Daoy (cell line): ENCODE measurements around the gene GPR62. TPM values are rescaled to one million over a fixed set of nuclear protein-coding genes. Genes with fewer than 3 reads are reported as not detected.

Experiments used
- DNase-seq: peaks from one replicate; pipeline ENCODE4 v3.0.0-alpha.2; 2015; ENCODE audit warnings: low read depth
- total RNA-seq: library from RNA; depleted of rRNA; stranded (reverse); fragments of >200 nt; shearing (Covaris generic); gene quantifications from 2 replicates; pipeline ENCODE4 v1.2.3, GENCODE V29; 2014

The GPR62 gene
- total RNA-seq, 1 experiment from 2014 or later = not detected

GRCh38 chr3:51955893-51956770, 951 bp downstream of the GPR62 start:
- peak; percentile 36 for DNase-seq

- no peak for DNase-seq
Measured at GRCh38 chr3:51957520-51958205, 2.5 kb downstream of the GPR62 start.

GRCh38 chr3:51958603-51959521, 3.7 kb downstream of the GPR62 start:
- DNase-seq = no peak

DNA sequence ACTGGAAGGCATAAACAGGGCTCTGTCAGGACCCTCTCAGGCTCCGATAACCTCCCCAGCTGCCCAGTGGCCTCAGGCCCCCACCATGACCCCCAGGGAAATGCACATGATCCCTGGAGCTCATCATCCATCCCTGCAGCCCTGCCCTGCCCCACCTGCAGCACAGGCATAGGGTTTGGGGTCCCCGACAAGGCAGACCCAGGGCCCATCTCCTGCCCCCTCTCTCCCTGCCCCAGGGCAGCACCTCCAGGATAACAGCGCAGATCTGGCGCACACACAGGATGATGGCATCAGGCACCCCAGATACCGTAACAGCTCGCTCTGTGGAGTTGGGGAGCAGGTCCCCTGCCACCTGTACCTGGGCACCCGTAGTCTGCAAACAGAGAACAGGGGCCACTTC, 4.5 kb downstream of the GPR62 start:
- DNase-seq = no peak

GRCh38 chr3:51960386-51960785, 5.2 kb downstream of the GPR62 start:
- DNase-seq = no peak

DNA sequence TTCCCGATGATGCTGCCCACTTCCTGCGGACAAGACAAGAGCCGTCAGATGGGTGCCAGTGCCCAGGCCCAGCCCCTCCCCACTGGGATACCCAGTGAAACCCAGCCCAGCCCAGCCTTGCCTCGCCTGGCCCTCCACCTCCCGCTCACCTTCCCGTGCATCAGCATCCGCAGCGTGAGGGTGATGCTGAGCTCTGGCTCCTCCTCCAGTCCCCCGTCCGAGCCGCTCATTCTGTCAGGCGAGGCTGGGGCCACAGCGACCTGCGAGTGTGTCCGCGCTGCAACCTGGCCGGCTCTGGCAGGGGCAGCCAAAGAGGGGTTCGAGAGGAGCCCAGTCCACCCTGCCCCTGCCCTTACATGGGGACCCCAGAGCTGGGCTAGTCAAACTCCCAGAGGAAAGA, 5.8 kb downstream of the GPR62 start:
- DNase-seq = no peak

DNA sequence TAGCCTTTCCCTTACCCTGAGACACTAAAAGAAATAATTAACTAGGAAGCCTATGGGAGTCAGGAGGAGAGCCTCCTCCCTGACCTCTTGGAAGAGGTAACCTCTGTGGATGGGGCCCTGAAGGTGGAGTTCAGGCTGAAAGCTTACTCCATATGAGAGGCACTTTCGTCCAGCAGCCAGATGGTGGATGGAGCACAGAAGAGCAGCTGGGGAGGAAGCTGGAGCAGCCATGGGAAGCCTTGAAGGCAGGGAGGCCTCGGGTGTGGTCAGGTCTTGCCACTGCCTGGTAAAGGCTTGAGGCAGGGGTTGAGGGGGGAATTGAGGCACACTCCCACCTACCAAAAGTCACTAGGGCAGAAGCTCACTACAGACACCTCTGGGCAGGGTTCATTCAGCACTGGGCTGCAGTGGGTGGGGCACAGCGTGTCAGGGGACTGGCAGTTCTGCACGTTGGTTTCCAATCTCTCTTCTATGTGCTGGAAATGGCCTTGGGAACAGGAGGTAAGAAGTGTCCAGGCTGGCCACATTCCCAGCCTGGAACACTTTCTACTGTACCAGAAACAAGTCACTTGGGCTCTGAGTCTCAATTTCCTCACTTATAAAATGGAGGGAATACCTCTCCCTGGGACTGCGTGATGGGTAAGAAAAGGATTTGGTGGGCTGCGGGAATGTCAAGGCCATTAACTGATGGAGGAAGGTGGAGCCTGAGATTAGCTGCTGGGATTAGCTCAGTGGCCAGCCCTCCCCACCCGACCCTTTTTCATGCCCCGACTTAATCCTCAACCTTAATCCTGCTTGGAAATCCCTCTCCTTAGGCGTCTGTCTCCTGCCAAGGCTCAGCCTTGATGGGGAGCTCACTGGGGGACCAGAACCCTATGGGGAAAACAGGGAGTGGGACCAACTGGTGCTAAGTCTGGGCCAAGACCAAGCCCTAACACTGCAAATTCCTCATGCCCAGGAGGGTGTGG, 6.7 kb downstream of the GPR62 start:
- DNase-seq = no peak

DNA sequence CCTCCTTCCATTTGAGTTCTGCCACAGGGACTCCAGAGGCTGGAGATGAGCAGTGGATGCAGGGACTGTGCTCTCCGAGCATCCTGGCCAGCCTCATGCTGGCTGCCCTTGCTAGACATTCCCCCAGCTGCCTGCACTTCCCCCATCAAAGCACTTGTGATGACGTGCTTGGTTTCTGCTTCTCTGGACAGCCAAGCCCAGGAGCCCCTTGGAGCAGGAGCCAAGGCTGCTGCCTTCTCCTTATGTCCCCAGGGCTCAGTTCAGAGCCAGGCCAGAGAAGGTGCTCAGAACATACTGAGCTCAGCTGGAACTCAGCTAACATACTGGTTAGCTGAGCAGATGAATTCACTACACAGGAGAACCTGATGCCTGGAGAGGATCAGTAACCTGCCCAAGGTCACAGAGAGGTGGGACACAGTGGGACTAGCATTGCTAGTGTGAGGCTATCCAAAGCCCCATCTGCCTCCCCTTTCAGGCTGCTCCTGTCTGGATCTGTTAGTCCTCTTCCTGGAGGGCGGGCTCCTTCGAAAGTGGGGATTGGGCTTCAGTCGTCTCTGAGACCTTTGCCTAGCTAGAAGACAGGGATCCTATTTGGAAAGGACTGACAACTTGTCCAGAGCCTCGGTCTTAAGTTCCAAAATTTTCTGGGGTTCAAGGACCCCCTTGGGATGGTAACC, 7.8 kb downstream of the GPR62 start:
- no peak for DNase-seq

DNA sequence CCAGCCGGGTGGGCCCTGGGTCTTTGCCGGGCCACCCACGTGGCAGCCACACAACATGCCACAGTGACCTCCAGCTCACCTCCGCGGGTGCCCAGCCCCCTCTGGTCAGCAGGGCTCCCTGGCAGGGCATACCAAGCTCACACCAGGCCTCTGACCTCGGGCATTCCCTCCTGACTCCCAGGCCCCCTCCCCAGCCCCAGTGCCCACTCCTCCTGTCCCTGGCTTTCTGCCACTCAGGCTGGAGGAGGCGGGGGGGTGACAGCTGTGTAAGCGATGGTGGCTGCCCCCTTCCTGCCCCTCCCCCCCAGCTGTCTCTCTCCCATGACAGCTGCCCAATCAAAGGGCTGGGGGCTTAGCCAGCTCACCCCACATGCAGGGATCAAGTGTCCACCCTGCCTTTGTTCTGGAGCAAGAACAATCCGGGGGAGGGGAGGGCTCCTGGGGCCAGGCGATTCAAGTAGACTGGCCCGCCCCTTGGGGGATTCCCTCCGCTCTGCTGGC, 8.8 kb downstream of the GPR62 start:
- no peak for DNase-seq

- DNase-seq = no peak
Measured at GRCh38 chr3:51964521-51964920, 9.3 kb downstream of the GPR62 start.

DNA sequence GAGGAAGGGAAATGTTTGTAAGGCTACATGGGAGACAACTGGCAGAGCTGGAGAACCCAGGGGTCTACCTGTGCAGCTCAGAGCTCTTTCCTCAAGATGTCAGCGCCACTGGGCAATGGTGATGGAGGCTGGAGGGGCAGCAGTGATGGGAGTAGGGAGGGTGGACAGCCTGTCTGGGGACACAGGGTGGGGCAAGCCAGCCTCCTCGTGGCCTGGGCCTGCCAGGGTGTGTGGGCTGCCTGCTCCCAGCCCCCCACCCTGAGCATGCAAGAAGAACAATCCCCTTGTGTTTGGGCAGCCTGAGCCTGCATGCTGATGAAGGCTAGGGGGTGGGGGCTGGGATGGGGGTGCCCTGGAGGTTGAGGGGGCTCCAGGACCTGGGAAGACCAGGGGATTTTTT, 10.8 kb downstream of the GPR62 start:
- no peak for DNase-seq

- DNase-seq = no peak
Measured at GRCh38 chr3:51966486-51966885, 11.3 kb downstream of the GPR62 start.

DNA sequence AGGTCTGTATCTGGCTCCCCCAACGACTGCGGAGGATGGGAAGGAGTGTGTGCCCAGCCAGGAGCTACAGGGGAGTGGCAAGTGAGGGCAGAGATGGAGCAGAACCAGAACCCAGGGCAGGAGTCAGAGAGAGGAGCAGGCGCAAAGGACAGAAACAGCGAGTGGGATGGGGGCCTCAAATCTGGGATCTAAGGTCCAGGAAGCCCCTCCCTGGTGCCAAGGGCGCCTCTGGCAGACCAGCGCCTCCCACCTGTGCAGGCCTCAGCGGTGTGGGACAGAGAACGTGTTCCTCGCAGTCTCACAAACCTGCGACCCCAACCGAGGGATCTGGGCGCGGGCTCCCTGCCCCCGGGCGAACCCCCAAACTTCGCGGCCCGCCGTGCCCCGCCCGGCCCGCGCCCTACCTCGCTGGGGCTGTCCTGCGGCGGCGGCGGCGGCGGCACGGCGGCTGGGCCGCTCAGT, 11.8 kb downstream of the GPR62 start:
- no peak for DNase-seq

DNA sequence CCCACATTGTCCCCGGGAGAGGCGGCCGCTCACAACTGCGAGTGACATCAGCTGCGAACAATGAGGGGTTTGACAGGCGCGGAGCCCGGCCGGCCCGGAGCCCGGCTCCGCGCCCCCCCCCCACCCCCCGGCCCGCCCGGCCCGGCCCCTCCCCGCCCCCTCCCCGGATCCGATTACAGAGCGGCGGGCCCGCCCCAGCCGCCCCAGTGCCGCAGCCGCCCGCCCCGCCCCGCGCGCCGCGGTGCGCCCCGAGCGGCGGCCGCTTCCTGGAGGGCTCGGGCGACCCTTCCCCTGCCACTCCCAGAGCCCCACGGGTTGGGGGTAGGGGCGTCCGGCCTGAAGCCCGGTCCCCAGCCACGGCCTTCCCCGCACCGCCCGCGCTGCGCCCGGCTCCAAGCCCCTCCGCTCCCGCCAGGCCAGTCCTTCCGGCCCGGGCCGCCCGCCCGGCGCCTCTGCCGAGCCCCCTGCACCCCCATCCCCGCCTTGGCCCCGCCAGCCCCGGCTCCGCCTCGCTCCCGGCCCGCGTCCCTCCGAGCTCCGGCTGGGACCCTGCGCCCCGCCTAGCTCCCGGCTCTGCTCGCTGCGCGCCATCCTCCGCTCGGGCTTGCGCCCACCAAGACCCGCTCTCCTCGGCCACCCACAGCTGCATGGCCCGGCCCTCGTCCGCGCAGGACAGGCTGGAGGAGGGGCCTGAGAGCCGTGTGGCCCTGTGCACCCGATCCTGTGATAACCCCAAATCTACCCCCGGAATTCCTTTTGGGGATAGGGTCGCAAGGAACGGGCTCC, 12.4 kb downstream of the GPR62 start, which contains the start of gene PCBP4:
Gene PCBP4, minus strand, starts transcription at position 71 of the 786 bp plus-strand sequence. CDS start 6,214 bp downstream, outside the sequence.
- DNase-seq = peak; percentile 39

DNA sequence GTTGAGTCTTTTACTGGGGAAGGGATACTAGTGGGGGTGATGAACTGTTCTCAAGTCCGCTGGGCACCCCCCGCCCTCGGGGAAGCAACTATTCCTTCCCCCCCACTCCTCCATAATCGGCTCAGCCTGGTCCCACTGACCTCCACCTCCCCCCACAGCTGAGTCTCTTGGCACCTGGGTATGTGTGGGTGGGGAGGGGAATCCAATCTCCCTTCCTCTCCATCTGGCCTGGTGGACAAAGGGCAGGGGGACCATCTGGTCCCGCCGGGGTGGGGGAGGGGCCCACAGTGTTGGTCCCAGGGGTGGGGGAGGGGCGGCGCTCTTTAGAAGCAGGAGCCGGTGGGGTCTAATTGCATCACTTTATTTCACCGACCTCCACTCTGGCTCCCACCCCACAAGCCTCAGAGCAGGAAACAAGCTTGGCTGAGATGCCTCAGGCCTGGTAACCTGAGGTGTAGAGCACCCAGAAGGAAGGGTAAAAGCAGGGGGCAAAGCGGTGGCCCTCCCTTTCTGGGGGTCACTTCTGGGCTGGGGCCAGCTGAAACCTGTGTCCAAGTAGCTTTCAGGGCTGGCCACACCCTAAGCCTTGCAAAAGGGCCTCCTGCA, 13.1 kb downstream of the GPR62 start:
- DNase-seq = no peak

DNA sequence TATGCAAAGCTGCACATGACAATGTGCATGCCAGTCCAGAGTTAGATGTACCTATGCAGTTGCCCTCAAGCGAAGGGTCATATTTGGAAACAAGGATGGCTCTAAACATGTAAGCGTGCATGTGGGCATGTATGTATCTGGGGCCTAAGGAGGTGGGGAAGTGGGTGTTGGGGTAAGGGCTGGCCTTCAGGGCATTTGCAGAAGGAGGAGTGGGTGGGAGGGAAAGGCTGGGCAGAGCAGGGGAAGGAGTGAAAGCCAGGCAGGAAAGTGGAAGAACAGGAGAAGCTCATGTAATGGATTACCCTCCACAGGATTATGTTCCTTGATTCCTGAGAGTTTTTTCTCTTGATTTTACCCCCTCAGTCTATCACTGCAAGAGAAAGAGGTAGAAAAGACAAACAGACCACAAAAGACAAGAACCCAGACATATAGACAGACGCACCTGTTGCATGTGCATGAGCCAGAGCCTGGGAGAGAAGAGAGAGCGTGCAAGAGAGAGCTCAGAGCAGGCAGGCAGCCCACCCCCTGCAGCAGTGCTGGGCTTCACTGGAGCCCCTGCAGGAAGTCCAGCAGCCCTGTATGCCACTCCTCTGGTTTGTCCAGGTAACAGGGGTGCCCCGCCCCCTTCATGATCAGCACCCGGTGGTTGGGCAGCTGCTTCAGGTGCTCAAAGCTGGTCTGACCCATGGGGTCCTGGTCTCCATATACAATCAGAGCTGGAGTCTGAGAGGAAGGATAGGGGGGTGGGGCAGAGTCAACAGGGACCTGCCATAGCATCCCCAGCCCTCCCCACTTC, 13.9 kb downstream of the GPR62 start:
- no peak for DNase-seq

DNA sequence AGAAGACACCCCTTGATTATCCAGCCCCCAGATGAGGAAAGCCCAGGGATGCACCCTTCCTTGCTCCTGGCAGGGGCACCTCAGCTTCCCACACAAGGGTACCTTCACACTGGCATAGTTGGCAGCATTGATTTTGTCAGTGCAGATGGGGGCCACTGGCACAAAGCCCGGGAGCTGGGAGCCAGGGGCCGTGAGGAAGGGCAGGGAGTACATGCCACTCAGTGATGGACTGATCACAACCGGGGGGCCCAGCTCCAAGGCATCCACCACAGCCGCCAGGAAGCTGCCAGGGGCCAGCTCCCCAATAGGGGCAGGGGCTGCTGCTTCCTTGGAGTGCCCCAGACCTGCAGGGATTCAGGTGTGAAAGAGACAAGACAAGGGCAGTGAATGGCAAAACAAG, 14.7 kb downstream of the GPR62 start:
- DNase-seq = no peak
